ENCODE measurements around the gene EDIL3. TPM values are rescaled to one million over a fixed set of nuclear protein-coding genes. Genes with fewer than 3 reads are reported as not detected.
A peak's percentile ranks its signal among the peaks of the same experiment; 100 is the strongest.

Gene EDIL3
- total RNA-seq, 6 experiments from 2014 or later, result 3.0 to 52.7 (median 47.5) TPM

- H3K4me1 Mint-ChIP-seq (ENCODE audit: low read depth), result peaks cover 7% of the 10 kb centered on the region; the same call in 1 of the 2 replicates
- H3K27ac Mint-ChIP-seq, result no peak overlapping the region
- DNase-seq, result no peak
- no peak for TF ChIP-seq CTCF (IDR thresholded peaks at IDR 0.05)
- H3K36me3 Mint-ChIP-seq (ENCODE audit: low read depth), result no peaks in the 10 kb centered on the region
- H3K4me3 Mint-ChIP-seq, result no peak overlapping the region
- H3K9me3 Mint-ChIP-seq, result peaks cover 16% of the 10 kb centered on the region
- no peaks in the 10 kb centered on the region; the same call in 1 of the 2 replicates for H3K27me3 Mint-ChIP-seq (ENCODE audit: insufficient read depth)
Observed at GRCh38 chr5:84251503-84251902, 133.2 kb downstream of the EDIL3 start.

GRCh38 chr5:84249918-84250630 is 134.6 kb downstream of the EDIL3 start:
- no peaks in the 10 kb centered on the region for H3K36me3 Mint-ChIP-seq (ENCODE audit: low read depth)
- TF ChIP-seq CTCF (IDR thresholded peaks at IDR 0.05), result no peak
- DNase-seq, result no peak
- H3K27me3 Mint-ChIP-seq (ENCODE audit: insufficient read depth), result no peaks in the 10 kb centered on the region; the same call in 1 of the 2 replicates
- H3K4me1 Mint-ChIP-seq (ENCODE audit: low read depth), result peaks cover 7% of the 10 kb centered on the region; the same call in 1 of the 2 replicates
- no peak overlapping the region; the same call in 1 of the 2 replicates for H3K27ac Mint-ChIP-seq
- H3K4me3 Mint-ChIP-seq, result no peak overlapping the region; the same call in 1 of the 2 replicates
- H3K9me3 Mint-ChIP-seq, result peaks cover 8% of the 10 kb centered on the region

GRCh38 chr5:84248013-84248412 is 136.7 kb downstream of the EDIL3 start:
- DNase-seq, result no peak
- Mint-ChIP-seq H3K4me1 (ENCODE audit: low read depth) (peaks cover 7% of the 10 kb centered on the region; the same call in 1 of the 2 replicates), H3K27me3 (ENCODE audit: insufficient read depth) (no peaks in the 10 kb centered on the region; the same call in 1 of the 2 replicates), H3K9me3 (peaks cover 3% of the 10 kb centered on the region), H3K27ac (no peak overlapping the region), H3K36me3 (ENCODE audit: low read depth) (no peaks in the 10 kb centered on the region), H3K4me3 (no peak overlapping the region)
- no peak for TF ChIP-seq CTCF (IDR thresholded peaks at IDR 0.05)

- peaks cover 7% of the 10 kb centered on the region; the same call in 1 of the 2 replicates for H3K9me3 Mint-ChIP-seq
- no peak overlapping the region for H3K27ac Mint-ChIP-seq
- H3K4me1 Mint-ChIP-seq (ENCODE audit: low read depth), result peaks cover 6% of the 10 kb centered on the region; the same call in 1 of the 2 replicates
- no peaks in the 10 kb centered on the region; the same call in 1 of the 2 replicates for H3K36me3 Mint-ChIP-seq (ENCODE audit: low read depth)
- DNase-seq, result no peak
- no peak for TF ChIP-seq CTCF (IDR thresholded peaks at IDR 0.05)
- no peak overlapping the region for H3K4me3 Mint-ChIP-seq
- H3K27me3 Mint-ChIP-seq (ENCODE audit: insufficient read depth), result no peaks in the 10 kb centered on the region
Observed at GRCh38 chr5:84242286-84242685, 142.4 kb downstream of the EDIL3 start.

- DNase-seq, result no peak
- no peak for TF ChIP-seq CTCF (IDR thresholded peaks at IDR 0.05)
- Mint-ChIP-seq H3K36me3 (ENCODE audit: low read depth) (no peaks in the 10 kb centered on the region; the same call in 1 of the 2 replicates), H3K4me3 (peak overlapping the region; percentile 8; the same call in 1 of the 2 replicates), H3K27ac (no peak overlapping the region), H3K9me3 (peaks cover 4% of the 10 kb centered on the region; the same call in 1 of the 2 replicates), H3K4me1 (ENCODE audit: low read depth) (peaks cover 6% of the 10 kb centered on the region; the same call in 1 of the 2 replicates), H3K27me3 (ENCODE audit: insufficient read depth) (no peaks in the 10 kb centered on the region)
Observed at GRCh38 chr5:84239494-84239893, 145.2 kb downstream of the EDIL3 start.

All from HFFc6 (cell line).